HEK293 (cell line): ENCODE measurements around the gene ITGA2.

Experiments used
- CTCF ChIP-seq: fragments of 450-650 bp; formaldehyde crosslinking; IDR thresholded peaks from 2 replicates; pipeline ENCODE4 v1.5.1; 2016; ENCODE audit warnings: missing biosample characterization, missing genetic modification characterization
- KLF17 ChIP-seq: fragments of 450-650 bp; formaldehyde crosslinking; IDR thresholded peaks from 2 replicates; pipeline ENCODE4 v1.5.1; 2016; ENCODE audit warnings: missing biosample characterization, missing genetic modification characterization
- PATZ1 ChIP-seq: fragments of 450-650 bp; formaldehyde crosslinking; IDR thresholded peaks from 2 replicates; pipeline ENCODE4 v1.5.1; 2016; ENCODE audit warnings: missing biosample characterization, missing genetic modification characterization
- REST ChIP-seq: fragments of 450-650 bp; formaldehyde crosslinking; IDR thresholded peaks from 2 replicates; pipeline ENCODE4 v1.5.1; 2016; ENCODE audit warnings: missing biosample characterization, missing genetic modification characterization
- ZBTB6 ChIP-seq: fragments of 450-650 bp; formaldehyde crosslinking; IDR thresholded peaks from 2 replicates; pipeline ENCODE4 v1.5.1; 2017; ENCODE audit warnings: missing biosample characterization, missing genetic modification characterization
- ZFP3 ChIP-seq: fragments of 450-650 bp; formaldehyde crosslinking; IDR thresholded peaks from 2 replicates; pipeline ENCODE4 v1.5.1; 2016; ENCODE audit warnings: low read depth, missing biosample characterization, missing genetic modification characterization
- ZNF335 ChIP-seq: fragments of 450-650 bp; formaldehyde crosslinking; conservative IDR thresholded peaks from 2 replicates; pipeline ENCODE4 v1.5.1; 2016; ENCODE audit warnings: missing biosample characterization, missing genetic modification characterization
- ZNF354C ChIP-seq: fragments of 450-650 bp; formaldehyde crosslinking; IDR thresholded peaks from 2 replicates; pipeline ENCODE4 v1.5.1; 2016; ENCODE audit warnings: missing biosample characterization, missing genetic modification characterization, low read depth, borderline replicate concordance
- ZNF529 ChIP-seq: fragments of 450-650 bp; formaldehyde crosslinking; IDR thresholded peaks from 2 replicates; pipeline ENCODE4 v1.5.1; 2017; ENCODE audit warnings: missing genetic modification characterization, missing biosample characterization; ENCODE audit not compliant: insufficient replicate concordance
- ZNF660 ChIP-seq: fragments of 450-650 bp; IDR thresholded peaks from 2 replicates; pipeline ENCODE4 v1.5.1; 2018; ENCODE audit warnings: missing biosample characterization, mild to moderate bottlenecking, missing genetic modification characterization
- ZNF785 ChIP-seq: fragments of 450-650 bp; formaldehyde crosslinking; IDR thresholded peaks from 2 replicates; pipeline ENCODE4 v1.5.1; 2016; ENCODE audit warnings: missing biosample characterization, missing genetic modification characterization
- ZSCAN5A ChIP-seq: fragments of 450-650 bp; formaldehyde crosslinking; IDR thresholded peaks from 2 replicates; pipeline ENCODE4 v1.5.1; 2016; ENCODE audit warnings: missing biosample characterization, missing genetic modification characterization

GRCh38 chr5:53002491-53002890 lies 13.3 kb downstream of the ITGA2 start:
- no peak for TF ChIP-seq ZNF354C (tag by site-specific recombination)
- TF ChIP-seq CTCF = no peak
- TF ChIP-seq KLF17 (tag by site-specific recombination) = no peak
- TF ChIP-seq PATZ1 (tag by site-specific recombination) = no peak
- no peak for TF ChIP-seq ZNF660 (tag by site-specific recombination)
- no peak for TF ChIP-seq ZFP3 (tag by site-specific recombination)
- TF ChIP-seq ZNF529 (tag by site-specific recombination) = no peak
- TF ChIP-seq REST (tag by site-specific recombination) = no peak
- no peak for TF ChIP-seq ZSCAN5A
- no peak for TF ChIP-seq ZBTB6 (tag by site-specific recombination)
- TF ChIP-seq ZNF785 (tag by site-specific recombination) = no peak
- no peak for TF ChIP-seq ZNF335
